IPS DF 4.7 (cell line): ENCODE results near the gene TESK1.
"Not testable (repeated sequence)": the region's sequence is repeated elsewhere in the genome, so short reads cannot be mapped to it uniquely, and the experiment has no call there.

Experiments used
- DNase-seq: peaks from one replicate; pipeline ENCODE4 v3.0.0-alpha.2; 2013; ENCODE audit warnings: low spot score; ENCODE audit errors: extremely low read depth

TESK1 gene

DNA sequence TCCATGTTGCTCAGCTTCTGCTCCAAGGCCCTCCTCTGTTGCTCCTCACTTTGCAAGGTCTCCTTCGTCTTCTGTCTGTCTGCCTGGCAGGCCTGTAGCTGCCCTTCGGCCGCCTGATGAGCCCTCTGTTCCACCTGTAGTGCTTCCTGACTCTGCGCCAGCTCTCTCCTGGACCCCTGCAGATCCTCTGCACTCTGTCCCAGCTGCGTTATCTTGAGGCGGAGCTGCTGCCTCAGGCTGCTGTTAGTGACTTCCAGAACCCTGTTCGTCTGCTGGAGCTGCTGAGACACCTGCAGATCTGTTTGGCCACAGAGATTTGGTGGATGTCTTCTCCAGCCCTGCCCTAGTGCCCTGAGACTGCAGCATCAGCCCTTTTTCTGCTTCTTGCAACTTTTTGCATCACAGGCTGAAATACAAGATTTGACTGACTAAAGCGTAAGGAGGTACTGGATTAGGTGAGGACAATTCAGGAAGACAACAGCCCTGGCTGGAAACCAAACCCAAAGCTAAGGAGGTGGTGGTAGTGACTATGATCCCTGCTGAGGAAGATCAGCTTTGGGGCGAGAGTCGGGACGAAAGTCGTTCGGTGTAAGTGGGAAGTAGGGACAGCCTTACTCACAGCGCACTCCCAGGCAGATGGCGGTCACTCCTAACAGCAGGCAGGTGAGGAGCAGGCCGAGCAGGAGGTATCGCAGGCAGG is 11.1 kb downstream of the TESK1 start:
- DNase-seq = no peak

GRCh38 chr9:35616681-35617459 is 11.8 kb downstream of the TESK1 start:
- no peak for DNase-seq

GRCh38 chr9:35617548-35617947 is 12.5 kb downstream of the TESK1 start:
- DNase-seq = no peak

DNA sequence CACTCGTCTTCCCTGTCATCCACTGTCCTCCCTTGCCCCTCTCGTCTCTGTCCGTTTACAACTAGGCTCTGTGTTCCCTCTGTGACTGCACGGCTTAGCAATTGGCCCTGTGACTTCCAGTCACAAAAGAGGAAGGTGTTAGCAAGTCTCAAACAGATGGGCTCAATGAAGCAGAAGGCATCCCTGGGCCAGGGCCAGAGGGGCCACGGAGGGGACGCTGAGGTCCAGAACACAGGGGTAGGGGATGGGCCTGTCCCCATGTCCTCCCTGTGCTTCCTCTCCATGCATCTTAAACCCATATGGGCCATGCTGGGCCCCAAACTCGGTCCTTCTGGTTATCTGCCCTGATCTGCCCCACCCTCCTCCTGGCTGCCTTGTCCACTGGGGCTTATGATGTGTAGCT is 13.3 kb downstream of the TESK1 start, which contains the start of gene CD72:
CD72 (minus strand) TSS at position 89 of the 403 bp plus-strand sequence. CDS start 110 bp downstream, outside the sequence.
- no peak for DNase-seq

DNA sequence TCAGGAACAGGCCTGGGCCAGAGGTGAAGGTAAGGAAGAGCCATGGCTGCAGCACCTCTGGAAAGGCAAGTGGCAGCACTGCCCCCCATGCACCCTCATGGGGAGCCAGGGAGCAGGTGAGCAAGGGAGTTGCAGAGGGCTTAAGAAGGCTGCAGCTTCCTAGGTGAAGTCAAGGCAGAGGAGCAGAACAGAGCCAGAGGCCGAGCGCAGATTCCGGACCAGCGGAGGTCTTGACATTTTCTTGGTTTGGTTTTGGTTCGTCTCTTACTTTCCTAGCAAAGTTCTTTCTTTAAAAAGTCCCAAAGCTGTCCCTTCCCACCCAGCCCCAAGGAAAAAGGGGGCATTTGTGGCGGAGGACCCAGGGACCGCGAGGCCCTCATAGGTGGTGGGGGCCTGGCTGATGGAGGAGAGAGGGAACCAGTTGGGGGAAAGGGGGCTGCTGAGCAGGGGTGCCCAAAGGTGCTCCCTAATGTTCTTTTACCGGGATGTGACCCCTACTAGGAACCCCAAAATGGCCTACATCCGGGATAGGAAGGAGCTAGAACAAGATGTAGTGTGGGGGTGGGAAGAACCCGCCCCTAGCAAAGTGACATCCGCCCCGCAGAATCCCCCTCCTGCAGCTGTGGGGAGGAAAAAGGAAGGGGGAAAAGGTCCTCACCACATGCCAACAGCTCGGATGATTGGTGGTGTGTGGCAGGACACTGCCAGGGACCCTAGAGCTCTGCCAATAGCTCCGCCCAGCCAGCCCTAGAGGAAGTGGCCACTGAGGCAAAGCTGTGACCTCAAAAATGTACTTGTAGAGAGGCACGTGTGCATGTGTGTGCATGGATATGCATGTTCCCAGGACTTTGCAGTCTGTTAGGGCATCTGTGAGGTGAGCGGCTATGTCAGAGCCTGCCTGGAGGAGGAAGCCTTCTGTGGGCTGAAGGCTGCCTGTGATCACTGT is 14.1 kb downstream of the TESK1 start:
- no peak for DNase-seq

DNA sequence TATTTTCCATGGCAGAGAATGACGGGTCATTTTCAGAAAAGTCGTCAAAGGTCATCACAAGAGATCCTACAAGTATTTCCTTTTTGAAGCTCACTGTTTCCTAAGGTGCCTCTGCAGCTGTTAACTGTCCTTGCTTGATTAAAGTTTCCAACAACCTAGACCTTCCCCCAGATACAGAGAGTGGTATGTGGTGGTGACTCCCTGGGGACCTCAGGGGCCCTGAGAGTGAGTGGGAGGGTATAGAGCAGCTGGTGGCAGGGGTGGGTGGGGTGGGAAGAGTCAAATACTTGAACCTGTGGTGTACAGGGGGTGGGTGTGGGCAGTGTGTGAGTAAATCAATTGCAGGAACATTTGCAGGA is 14.7 kb downstream of the TESK1 start:
- no peak for DNase-seq

DNA sequence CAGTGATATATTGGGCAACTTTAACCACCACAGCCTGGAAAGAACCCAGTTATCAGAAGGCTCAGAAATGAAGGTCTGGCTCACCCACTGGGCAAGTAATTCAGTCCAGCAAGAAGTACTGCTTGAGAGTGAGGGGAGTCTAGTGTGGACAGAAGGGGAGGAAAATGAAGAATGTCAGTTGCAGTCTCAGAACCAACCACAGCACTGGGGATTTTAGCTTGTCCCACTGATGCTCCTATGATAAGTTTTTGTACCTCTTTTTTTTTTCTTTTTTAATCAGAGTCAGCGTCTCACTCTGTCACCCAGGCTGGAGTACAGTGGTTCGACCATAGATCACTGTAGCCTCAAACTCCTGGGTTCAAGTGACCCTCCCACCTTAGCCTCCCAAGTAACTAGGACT is 22.5 kb downstream of the TESK1 start:
- DNase-seq = no peak

- DNase-seq = no peak
These were observed 23.4 kb downstream of the TESK1 start for GRCh38 chr9:35628389-35628991.

DNA sequence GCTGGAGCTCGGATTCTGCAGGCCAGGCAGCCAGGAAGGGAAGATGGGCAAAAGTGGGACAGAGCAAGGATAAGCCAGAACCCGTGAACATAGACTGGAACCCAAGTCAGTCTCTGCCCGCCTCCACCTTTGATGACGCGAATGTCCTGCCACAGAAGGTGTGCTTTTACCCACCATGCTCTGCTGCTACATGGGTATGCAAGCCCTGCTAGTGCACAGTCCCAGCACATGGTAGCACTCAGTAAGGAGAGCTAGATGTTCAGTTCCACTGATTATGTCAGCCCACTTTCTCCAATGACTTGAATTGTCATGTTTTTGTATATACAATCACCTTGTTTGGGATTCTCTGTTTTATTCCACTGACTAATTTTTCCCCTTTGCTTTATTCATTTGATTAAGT is 24.5 kb downstream of the TESK1 start:
- DNase-seq = no peak

DNA sequence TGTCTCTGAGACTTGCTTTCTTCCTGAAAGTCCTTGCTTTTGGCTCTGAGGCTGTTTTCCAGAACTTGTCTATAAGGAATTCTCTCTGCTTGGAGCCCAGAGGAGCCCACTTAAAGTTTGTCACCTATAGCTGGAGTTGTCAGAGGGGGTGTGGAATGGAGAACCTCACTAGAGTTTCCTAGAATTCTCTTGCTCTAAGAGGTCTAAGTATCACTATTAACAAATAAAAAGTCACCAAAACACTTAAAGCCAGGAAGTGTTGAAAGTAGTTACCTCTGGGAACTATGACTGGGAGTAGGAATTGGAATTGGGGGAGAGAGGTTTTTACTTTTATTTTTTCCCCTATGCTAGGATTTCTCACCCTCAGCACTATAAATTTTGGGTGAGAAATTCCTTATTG is 30.7 kb downstream of the TESK1 start:
- DNase-seq = no peak

DNA sequence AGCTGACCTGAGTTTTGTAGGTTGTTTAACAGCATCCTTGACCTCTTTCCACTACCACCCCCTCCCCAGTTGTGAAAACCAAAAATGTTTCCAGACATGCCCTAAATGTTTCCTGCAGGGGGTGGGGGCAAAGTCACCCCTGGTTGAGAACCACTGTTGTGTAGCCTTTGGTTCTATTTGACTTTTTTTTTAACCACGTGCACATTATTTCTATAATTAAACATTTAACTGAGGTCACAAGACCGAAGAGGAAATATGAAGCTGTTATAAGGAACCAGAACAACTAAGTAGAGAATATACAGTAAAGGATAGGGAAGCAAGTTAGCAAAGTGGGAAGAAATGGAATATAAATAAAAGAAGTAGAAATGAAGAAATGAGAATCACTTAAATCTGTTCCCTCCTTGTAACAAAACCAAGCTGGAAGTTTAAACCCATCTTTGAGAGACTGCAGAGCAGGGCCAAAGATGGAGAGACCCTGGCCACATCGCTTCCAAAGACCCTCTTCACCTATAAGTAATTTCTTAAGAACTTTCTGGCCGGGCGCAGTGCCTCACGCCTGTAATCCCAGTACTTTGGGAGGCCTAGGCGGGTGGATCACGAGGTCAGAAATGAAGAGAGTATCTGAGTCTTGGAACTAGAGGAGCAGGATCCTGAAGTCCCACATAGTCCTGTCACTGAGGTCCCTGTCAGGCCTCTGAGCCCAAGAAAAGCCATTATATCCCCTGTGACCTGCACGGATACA is 31.2 kb downstream of the TESK1 start:
- DNase-seq = no peak

DNA sequence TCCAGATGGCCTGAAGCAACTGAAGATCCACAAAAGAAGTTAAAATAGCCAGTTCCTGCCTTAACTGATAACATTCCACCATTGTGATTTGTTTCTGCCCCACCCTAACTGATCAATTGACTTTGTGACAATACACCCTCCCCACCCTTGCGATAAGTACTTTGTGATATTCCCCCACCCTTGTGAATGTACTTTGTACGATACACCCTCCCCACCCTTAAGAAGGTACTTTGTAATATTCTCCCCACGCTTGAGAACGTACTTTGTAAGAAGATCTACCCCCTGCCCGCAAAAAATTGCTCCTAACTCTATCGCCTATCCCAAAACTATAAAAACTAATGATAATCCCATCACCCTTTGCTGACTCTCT is 31.8 kb downstream of the TESK1 start:
- not testable (repeated sequence) for DNase-seq

DNA sequence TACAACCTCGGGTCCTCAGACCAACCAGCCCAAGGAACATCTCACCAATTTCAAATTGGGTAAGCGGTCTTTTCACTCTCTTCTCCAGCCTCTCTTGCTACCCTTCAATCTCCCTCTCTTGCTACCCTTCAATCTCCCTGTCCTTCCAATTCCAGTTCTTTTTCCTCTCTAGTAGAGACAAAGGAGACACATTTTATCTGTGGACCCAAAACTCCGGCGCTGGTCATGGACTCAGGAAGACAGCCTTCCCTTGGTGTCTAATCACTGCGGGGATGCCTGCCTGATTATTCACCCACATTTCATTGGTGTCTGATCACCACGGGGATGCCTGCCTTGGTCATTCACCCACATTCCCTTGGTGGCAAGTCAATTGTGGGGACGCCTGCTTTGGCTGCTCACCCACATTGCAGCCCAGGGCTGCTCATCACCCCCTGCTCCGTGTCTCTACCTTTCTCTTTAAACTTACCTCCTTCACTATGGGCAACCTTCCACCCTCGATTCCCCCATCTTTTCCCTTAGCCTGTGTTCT is 32.4 kb downstream of the TESK1 start:
- not testable (repeated sequence) for DNase-seq

DNA sequence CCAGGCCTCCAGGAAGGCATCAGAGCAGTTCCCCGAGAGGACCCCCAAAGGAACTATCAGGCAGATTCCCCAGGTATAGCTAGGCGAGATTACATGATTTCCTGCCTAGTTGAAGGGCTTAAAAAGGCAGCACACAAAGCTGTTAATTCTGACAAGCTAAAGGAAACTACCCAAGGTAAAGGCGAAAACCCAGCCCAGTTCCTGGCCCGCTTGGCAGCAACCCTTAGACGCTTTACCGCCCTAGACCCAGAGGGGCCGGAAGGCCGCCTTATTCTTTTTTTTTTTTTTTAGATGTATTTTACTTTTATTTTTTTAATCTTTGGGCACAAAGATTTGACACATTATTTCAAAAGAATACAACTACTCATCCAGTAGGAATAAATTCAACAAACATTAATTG is 33.7 kb downstream of the TESK1 start:
- DNase-seq = not testable (repeated sequence)

DNA sequence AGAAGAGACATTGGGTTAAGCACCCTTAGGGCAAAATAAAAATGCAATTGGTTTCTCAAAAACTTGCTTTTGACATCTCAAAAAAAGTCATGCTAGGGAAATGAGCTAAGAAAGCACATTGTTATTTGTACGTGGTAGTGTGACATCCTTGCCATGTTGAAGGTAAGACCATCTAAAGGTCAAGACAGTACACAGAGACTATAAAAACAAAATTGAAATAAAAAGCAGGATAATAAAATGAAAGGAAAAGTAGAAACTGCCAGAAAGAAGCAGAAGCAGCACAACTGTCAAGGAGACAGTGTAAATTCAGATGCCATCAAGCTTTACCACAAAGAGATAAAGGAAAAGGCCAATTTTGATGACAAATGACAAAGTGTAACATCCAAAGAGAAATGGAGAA is 34.2 kb downstream of the TESK1 start:
- not testable (repeated sequence) for DNase-seq

GRCh38 chr9:35639631-35640030 is 34.6 kb downstream of the TESK1 start:
- DNase-seq = no peak

- not testable (repeated sequence) for DNase-seq
These were observed 35.4 kb downstream of the TESK1 start for GRCh38 chr9:35640431-35640830.

DNA sequence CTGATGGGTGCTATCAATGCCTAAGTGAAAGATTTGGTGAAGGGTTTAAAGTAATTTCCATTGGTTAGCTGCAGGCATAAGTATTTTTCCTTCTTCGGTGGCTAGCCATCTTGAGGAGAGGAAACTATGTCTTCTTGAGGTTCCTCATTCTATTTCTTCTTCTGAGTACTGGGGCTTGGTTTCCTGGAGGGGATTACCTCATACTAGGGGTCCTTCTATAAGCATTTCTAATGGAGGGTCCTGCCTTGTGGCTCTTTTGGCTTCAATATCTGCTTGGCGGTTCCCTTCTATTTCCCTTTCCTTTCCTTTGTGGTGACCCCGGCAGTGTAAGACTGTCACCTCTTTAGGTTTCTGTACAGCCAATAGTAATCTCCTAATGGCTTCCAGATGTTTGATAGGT is 36.4 kb downstream of the TESK1 start:
- not testable (repeated sequence) for DNase-seq

DNA sequence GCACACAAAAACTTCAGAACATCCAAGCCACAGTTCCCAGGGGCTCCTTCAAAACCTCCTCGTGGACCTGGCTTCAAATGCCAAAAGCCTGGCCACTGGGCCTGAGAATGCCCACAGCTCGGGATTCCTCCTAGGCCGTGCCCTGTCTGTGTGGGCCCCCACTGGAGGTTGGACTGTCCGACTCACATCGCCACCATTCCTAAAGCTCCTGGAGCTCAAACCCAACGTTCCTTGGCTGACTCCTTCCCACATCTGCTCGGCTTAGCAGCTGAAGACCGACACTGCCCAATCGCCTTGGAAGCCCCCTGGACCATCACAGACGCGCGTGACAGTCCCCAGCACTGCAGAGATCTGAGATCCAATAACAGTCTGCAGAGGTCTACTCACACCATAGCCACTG is 38.0 kb downstream of the TESK1 start:
- no peak for DNase-seq

GRCh38 chr9:35645736-35646135 is 40.7 kb downstream of the TESK1 start:
- not testable (repeated sequence) for DNase-seq
